ENCODE measurements around the gene SCLY. TPM values are rescaled to one million over a fixed set of nuclear protein-coding genes. Genes with fewer than 3 reads are reported as not detected.

Gene SCLY
- total and polyA plus RNA-seq, 4 donors, result 7.8 to 16.1 (median 12.1) TPM

DNA sequence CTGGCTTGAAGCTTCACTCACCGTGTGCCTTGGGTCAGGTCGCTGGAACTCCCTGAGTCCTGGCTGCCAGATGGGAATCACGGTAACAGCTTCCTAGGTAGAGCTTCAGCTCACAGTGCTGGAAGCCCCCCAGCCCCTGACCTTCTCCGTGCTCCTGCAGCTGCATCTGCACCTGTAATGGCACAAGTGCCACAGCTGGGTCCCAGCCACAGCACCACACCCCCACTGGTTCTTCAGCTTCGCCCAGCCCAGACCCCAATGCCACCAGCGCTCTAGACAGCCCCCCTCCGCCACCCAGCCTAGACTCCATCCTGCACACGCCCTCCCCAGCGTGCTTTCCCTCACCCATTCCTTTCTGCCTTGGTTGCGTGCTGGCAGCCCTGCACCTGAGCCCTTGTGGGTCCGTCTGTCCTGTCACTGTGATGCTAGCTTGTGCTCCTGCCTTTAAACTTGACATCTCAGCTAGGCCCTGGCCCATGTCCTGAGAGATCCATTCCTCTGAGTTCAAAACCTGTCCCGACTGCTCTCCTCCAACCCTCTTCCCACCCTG, 31.8 kb downstream of the SCLY start:
- Histone ChIP-seq H3K9ac (ENCODE audit: insufficient read depth in 1 of 2, low read length in 2 of 2) (no peak overlapping the region), H3K4me1 (ENCODE audit: control insufficient read depth in 5 of 5, insufficient read depth in 5 of 5, low read length in 5 of 5) (no peaks in the 10 kb centered on the region), H3K36me3 (ENCODE audit: control insufficient read depth in 4 of 4, insufficient read depth in 4 of 4, low read length in 4 of 4) (peaks cover 0 to 10% (median 1%) of the 10 kb centered on the region in 4 donors), H3K4me3 (no peak overlapping the region), H3K9me3 (ENCODE audit: control insufficient read depth in 4 of 4, insufficient read depth in 3 of 4, low read length in 3 of 4) (no peaks in the 10 kb centered on the region), H3K27ac (ENCODE audit: low read depth in 1 of 2, low read length in 1 of 2) (no peak overlapping the region), H3K27me3 (ENCODE audit: control insufficient read depth in 3 of 3, insufficient read depth in 3 of 3, low read length in 2 of 3) (no peaks in the 10 kb centered on the region)
- TF ChIP-seq, protein P1, sequence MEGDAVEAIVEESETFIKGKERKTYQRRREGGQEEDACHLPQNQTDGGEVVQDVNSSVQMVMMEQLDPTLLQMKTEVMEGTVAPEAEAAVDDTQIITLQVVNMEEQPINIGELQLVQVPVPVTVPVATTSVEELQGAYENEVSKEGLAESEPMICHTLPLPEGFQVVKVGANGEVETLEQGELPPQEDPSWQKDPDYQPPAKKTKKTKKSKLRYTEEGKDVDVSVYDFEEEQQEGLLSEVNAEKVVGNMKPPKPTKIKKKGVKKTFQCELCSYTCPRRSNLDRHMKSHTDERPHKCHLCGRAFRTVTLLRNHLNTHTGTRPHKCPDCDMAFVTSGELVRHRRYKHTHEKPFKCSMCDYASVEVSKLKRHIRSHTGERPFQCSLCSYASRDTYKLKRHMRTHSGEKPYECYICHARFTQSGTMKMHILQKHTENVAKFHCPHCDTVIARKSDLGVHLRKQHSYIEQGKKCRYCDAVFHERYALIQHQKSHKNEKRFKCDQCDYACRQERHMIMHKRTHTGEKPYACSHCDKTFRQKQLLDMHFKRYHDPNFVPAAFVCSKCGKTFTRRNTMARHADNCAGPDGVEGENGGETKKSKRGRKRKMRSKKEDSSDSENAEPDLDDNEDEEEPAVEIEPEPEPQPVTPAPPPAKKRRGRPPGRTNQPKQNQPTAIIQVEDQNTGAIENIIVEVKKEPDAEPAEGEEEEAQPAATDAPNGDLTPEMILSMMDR (IDR thresholded peaks at IDR 0.05; ENCODE audit: control extremely low read depth, extremely low read depth), result no peak
- WGBS, 2 donors, result 95 to 96% methylated on average over 12 of the region's 12 CpGs
- ATAC-seq (ENCODE audit: insufficient read depth, low FRiP score) (no peak), DNase-seq (no peak)

DNA sequence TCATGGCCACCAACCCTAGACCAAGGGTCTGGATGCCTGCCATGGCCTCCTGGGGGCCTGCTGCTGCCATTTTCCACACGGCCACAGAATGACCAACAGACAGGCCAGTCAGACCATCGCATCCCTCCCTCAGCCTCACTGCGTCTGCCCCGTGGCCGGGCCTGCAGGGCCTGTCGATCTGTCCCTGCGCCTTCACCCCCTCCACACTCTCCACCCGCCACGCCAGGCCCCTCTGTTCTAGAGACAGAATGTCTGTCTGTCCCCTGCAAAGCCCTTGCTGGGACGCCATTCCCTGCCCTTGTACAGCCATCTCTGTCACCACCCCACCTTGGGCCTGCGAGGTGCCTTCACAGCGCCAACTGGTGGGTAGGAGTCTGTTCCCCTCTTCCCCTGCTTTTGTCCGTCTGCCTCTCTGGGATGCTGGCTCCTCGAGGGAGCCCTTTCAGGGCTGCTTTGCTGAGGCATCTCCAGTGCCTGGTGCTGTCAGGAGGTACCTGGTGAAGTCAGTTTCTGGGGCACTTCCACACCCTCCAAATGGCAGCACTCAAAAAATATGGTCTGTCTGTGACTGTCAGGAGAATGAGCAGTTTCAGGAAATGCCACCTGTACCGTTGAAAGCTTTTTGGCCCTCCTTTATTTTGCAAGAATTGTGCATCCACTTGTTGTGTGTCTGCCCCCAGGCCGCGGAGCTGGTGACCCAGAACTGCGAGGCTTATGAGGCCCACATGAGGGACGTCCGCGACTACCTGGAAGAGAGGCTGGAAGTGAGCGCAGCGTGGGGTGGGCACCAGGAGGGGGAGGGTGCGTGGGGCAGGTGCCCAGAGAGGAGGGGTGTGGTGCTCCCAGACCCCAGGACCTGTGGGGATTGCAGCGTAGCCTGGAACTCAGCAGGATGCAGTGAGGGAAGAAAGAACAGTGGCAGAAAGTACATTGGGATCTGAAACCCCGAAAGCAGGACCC, 32.7 kb downstream of the SCLY start:
- no peak for DNase-seq
- Histone ChIP-seq H3K4me1 (ENCODE audit: control insufficient read depth in 5 of 5, insufficient read depth in 5 of 5, low read length in 5 of 5) (no peaks in the 10 kb centered on the region), H3K27ac (ENCODE audit: low read depth in 1 of 2, low read length in 1 of 2) (no peak overlapping the region), H3K9ac (ENCODE audit: insufficient read depth in 1 of 2, low read length in 2 of 2) (no peak overlapping the region), H3K36me3 (ENCODE audit: control insufficient read depth in 4 of 4, insufficient read depth in 4 of 4, low read length in 4 of 4) (peaks cover 0 to 8% (median under 1%) of the 10 kb centered on the region in 4 donors), H3K9me3 (ENCODE audit: control insufficient read depth in 4 of 4, insufficient read depth in 3 of 4, low read length in 3 of 4) (no peaks in the 10 kb centered on the region), H3K4me3 (no peak overlapping the region), H3K27me3 (ENCODE audit: control insufficient read depth in 3 of 3, insufficient read depth in 3 of 3, low read length in 2 of 3) (no peaks in the 10 kb centered on the region)
- TF ChIP-seq, protein P1 (IDR thresholded peaks at IDR 0.05; ENCODE audit: control extremely low read depth, extremely low read depth), result no peak
- ATAC-seq (ENCODE audit: insufficient read depth, low FRiP score), result no peak
- 88 to 92% methylated on average over 26 of the region's 26 CpGs for WGBS, 2 donors

DNA sequence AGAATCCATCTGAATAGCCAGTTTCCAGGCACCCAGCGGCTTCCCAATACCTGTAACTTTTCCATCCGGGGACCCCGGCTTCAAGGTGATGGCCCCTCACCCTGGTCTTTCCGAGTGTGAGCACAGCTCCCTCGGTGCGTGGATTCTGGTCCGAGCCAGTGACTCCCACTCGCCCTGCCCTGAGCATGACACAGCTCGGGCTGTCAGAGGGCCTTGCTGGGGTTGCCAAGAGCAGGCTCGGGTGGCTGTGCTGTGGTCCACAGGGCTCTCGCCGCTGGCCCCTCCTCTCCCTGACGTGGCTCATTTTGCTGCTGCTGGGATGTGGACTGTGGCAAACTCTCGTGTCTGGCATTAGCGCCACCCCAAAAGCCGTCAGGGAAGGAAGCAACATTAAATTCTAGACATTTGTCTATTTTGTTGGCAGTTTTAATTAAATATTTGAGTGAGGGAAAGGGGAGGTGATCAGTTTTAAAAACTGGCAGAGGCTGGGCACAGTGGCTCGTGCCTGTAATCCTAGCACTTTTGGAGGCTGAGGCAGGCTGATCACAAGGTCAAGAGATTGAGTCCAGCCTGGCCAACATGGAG, 33.7 kb downstream of the SCLY start:
- no peak overlapping the region for H3K4me3 ChIP-seq
- H3K36me3 ChIP-seq (ENCODE audit: control insufficient read depth in 4 of 4, insufficient read depth in 4 of 4, low read length in 4 of 4), result peaks cover 0 to 8% (median 0%) of the 10 kb centered on the region in 4 donors
- H3K27me3 ChIP-seq (ENCODE audit: control insufficient read depth in 3 of 3, insufficient read depth in 3 of 3, low read length in 2 of 3), result no peaks in the 10 kb centered on the region
- no peak overlapping the region for H3K27ac ChIP-seq (ENCODE audit: low read depth in 1 of 2, low read length in 1 of 2)
- peaks cover 0 to 3% (median 0%) of the 10 kb centered on the region in 5 donors for H3K4me1 ChIP-seq (ENCODE audit: control insufficient read depth in 5 of 5, insufficient read depth in 5 of 5, low read length in 5 of 5)
- WGBS, 2 donors, result 94 to 95% methylated on average over 17 of the region's 17 CpGs
- ATAC-seq (ENCODE audit: insufficient read depth, low FRiP score) (no peak), DNase-seq (no peak)
- H3K9me3 ChIP-seq (ENCODE audit: control insufficient read depth in 4 of 4, insufficient read depth in 3 of 4, low read length in 3 of 4), result no peaks in the 10 kb centered on the region
- H3K9ac ChIP-seq (ENCODE audit: insufficient read depth in 1 of 2, low read length in 2 of 2), result no peak overlapping the region
- TF ChIP-seq, protein P1 (IDR thresholded peaks at IDR 0.05; ENCODE audit: control extremely low read depth, extremely low read depth), result no peak
